Lower leg skin (tissue), 3 donors: ENCODE measurements around the gene CYLD.

Experiments used
- POLR2A ChIP-seq, 2 donors: fragments of 450-650 bp; IDR thresholded peaks; one replicate each; pipeline ENCODE4 v1.6.1; 2016 to 2017; ENCODE audit warnings: antibody characterized with exemption in 2 of 2, mild to moderate bottlenecking in 1 of 2, moderate library complexity in 1 of 2
- TF ChIP-seq, protein P1 (sequence below), 3 donors: fragments of 450-650 bp; IDR thresholded peaks; one replicate each; pipeline ENCODE4 v1.5.1; 2016; ENCODE audit warnings: antibody characterized with exemption in 3 of 3, mild to moderate bottlenecking in 3 of 3, moderate library complexity in 2 of 3

DNA sequence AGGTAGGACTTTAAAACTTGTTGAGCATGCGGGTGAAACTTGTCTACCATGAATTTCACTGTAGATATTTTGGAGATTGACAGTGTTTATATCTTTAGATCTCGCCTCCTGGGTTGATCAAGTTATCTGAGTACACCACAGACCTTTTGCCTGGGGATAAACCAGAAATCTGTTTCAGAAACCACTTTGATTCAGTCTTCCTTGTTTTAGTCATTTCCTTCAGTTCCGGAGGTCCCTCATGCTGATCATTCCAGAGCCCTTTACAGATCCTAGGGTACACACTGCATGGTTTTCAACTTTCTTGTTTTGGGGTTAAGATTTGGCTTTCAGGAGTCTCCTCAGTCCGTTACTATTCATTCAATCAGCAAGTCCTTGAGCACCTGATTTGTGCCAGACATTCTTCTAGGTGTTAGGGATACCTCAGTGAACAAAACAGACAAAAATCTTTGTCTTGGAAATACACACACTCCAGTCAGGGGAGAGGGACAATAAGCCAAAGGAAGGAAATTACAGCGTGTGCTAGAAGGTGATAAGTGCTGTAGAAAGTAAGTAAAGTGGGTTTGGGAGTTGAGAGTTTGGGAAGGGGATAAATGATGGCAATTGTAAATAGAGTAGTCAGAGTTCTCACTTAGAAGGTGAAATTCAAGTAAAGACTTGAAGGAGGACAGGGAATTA lies 36.3 kb upstream of the CYLD start:
- TF ChIP-seq, protein P1, sequence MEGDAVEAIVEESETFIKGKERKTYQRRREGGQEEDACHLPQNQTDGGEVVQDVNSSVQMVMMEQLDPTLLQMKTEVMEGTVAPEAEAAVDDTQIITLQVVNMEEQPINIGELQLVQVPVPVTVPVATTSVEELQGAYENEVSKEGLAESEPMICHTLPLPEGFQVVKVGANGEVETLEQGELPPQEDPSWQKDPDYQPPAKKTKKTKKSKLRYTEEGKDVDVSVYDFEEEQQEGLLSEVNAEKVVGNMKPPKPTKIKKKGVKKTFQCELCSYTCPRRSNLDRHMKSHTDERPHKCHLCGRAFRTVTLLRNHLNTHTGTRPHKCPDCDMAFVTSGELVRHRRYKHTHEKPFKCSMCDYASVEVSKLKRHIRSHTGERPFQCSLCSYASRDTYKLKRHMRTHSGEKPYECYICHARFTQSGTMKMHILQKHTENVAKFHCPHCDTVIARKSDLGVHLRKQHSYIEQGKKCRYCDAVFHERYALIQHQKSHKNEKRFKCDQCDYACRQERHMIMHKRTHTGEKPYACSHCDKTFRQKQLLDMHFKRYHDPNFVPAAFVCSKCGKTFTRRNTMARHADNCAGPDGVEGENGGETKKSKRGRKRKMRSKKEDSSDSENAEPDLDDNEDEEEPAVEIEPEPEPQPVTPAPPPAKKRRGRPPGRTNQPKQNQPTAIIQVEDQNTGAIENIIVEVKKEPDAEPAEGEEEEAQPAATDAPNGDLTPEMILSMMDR (IDR thresholded peaks at IDR 0.05): no peak
- TF ChIP-seq POLR2A (IDR thresholded peaks at IDR 0.05): no peak
